Activated CD4-positive, alpha-beta memory T cell treated with anti-CD3 and anti-CD28 coated beads, Interleukin-2, amount 10 ng/mL, durations not matched to agents 7 days and 5 days (primary cell): ENCODE data around the gene PPA2. TPM values are rescaled to one million over a fixed set of nuclear protein-coding genes. Genes with fewer than 3 reads are reported as not detected.

Experiments
- CTCF ChIA-PET: fragments of 350-600 bp; sonication (Branson Sonifier 250); formaldehyde crosslinking; loops from one replicate; lab custom pipeline; 2021; ENCODE audit warnings: antibody characterized with exemption, inconsistent platforms; lab: Charles Lee
- POLR2A ChIA-PET: fragments of 350-600 bp; sonication (Branson Sonifier 250); formaldehyde crosslinking; loops from one replicate; lab custom pipeline; 2021; ENCODE audit warnings: antibody characterized with exemption; lab: Charles Lee
- DNase-seq: peaks from one replicate; pipeline ENCODE4 v3.0.0-alpha.2; 2020
- H3K27ac Mint-ChIP-seq: one replicate; pipeline ENCODE4 v1.8.0; 2021; ENCODE audit warnings: mild to moderate bottlenecking, mixed read lengths
- H3K27me3 Mint-ChIP-seq: one replicate; pipeline ENCODE4 v1.8.0; 2021; ENCODE audit warnings: mixed read lengths
- H3K36me3 Mint-ChIP-seq: one replicate; pipeline ENCODE4 v1.8.0; 2021; ENCODE audit warnings: low read depth, mixed read lengths
- H3K4me1 Mint-ChIP-seq: one replicate; pipeline ENCODE4 v1.8.0; 2021; ENCODE audit warnings: mixed read lengths
- H3K4me3 Mint-ChIP-seq: one replicate; pipeline ENCODE4 v1.8.0; 2021; ENCODE audit warnings: mild to moderate bottlenecking, mixed read lengths
- H3K9me3 Mint-ChIP-seq: one replicate; pipeline ENCODE4 v1.8.0; 2021; ENCODE audit warnings: mixed read lengths
- total RNA-seq, 2 experiments: library from RNA; stranded (reverse); gene quantifications; one replicate each; pipeline ENCODE4 v1.2.3, GENCODE V29; 2021

The PPA2 gene
- total RNA-seq, 2 experiments from 2014 or later, result 54.6 to 61.0 TPM

DNA sequence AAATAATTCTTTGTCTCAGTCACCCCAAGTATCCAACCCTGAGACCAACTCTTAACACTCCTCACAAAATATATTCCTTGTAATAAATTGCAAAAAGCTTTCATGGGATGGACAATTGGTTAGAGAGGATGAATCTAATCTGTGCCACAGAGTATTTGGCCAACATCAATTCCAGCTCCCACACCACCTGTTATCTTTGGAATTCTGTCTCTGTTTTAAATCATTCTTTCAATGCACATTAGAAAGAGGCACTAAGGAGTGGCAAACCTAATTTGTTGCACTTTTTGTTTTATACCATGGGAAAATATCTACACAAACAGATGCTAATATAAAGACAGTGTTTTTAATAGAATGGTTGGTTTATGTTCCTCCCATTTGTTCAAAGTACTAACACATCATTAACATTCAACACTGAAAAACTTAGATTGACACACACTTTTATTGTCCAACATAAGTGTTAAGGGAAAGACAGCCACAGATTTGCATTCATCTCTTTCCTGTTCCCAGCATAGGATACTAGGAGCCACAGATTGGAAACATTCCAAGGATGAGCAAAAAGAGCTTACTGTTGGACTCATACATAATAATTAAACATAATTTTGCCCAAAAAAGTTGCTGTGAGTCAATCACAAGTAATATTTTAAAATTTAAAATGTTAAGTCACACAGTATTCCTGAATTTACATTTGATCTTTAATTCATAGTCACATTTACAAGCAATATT, 116.4 kb downstream of the PPA2 start:
- DNase-seq, result no peak
- ChIA-PET CTCF (no interaction called here), POLR2A (no interaction called here)
- Mint-ChIP-seq H3K4me3 (no peak overlapping the region), H3K27me3 (no peaks in the 10 kb centered on the region), H3K9me3 (peaks cover 3% of the 10 kb centered on the region), H3K36me3 (peaks cover 14% of the 10 kb centered on the region), H3K4me1 (peaks cover 12% of the 10 kb centered on the region), H3K27ac (no peak overlapping the region)

DNA sequence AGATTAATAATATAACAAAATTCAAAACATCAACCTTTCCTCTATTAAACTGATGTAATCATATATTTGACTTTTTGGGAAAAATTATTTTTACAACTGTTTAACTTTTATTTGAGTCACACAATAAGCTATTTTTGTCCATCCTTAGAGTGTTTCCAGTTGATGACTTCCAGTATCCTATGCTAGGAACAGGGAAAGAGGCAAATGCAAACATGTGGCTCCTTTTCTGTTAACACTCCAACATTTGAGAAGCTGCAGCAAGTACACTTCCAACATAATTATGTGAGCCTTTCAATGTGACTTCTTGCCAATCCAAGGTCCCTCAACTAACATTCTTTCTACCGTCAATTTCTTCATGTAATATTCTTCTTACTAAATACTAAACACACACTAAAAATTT, 117.7 kb downstream of the PPA2 start:
- ChIA-PET CTCF (no interaction called here), POLR2A (no interaction called here)
- no peak for DNase-seq
- Mint-ChIP-seq H3K9me3 (peaks cover 3% of the 10 kb centered on the region), H3K27me3 (no peaks in the 10 kb centered on the region), H3K4me1 (peaks cover 16% of the 10 kb centered on the region), H3K27ac (no peak overlapping the region), H3K36me3 (peaks cover 14% of the 10 kb centered on the region), H3K4me3 (no peak overlapping the region)

DNA sequence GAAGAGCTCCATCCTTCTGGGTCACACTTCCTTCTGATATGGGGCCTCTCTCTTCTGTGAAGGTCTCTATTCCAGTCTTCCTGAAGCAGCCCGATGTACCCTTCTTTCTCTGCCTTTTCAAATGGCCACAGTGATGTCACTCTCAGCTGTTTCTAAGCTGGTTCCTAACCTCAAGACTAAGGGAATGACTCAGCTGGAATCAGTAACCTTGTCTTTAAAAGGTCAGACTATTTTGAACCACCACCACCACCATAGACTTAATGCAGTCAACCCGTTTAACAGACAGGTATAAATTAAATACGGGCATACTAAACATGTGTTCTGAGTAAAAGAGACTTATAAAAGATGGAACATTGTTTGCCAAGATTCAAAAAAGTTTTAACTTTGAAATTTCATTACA, 121.0 kb downstream of the PPA2 start:
- no peak overlapping the region for H3K4me3 Mint-ChIP-seq
- CTCF ChIA-PET, result no interaction called here
- no peaks in the 10 kb centered on the region for H3K27me3 Mint-ChIP-seq

DNA sequence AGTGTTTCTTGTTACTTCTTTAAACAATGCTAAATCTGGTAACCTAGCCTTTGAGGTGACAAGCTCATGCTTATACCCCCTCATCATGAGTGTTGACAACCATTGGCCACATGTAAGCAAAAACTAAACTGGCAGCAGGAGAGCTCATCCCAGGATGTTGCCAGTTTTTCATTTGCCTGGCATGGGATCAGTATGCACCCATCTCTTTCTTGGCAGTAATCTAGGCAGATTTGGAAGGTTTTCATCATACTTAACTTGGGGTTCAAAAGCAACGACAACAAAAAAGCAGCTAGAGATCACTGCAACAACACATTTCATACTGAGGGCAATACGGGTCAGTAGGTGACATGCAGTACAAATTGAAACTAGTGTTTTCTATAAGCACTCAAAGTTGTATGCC, 122.0 kb downstream of the PPA2 start:
- no peak overlapping the region for H3K27ac Mint-ChIP-seq
- H3K27me3 Mint-ChIP-seq, result no peaks in the 10 kb centered on the region
- no peak for DNase-seq
- CTCF ChIA-PET, result no interaction called here
- H3K36me3 Mint-ChIP-seq, result peaks cover 4% of the 10 kb centered on the region
- POLR2A ChIA-PET, result no interaction called here
- H3K4me3 Mint-ChIP-seq, result no peak overlapping the region
- peaks cover 16% of the 10 kb centered on the region for H3K4me1 Mint-ChIP-seq
- no peaks in the 10 kb centered on the region for H3K9me3 Mint-ChIP-seq

More for the DNA sequence above, 121.0 kb downstream of the PPA2 start:
- Mint-ChIP-seq H3K4me1 (peaks cover 16% of the 10 kb centered on the region), H3K27ac (no peak overlapping the region), H3K36me3 (peaks cover 6% of the 10 kb centered on the region), H3K9me3 (no peaks in the 10 kb centered on the region)
- DNase-seq, result no peak
- POLR2A ChIA-PET, result no interaction called here

DNA sequence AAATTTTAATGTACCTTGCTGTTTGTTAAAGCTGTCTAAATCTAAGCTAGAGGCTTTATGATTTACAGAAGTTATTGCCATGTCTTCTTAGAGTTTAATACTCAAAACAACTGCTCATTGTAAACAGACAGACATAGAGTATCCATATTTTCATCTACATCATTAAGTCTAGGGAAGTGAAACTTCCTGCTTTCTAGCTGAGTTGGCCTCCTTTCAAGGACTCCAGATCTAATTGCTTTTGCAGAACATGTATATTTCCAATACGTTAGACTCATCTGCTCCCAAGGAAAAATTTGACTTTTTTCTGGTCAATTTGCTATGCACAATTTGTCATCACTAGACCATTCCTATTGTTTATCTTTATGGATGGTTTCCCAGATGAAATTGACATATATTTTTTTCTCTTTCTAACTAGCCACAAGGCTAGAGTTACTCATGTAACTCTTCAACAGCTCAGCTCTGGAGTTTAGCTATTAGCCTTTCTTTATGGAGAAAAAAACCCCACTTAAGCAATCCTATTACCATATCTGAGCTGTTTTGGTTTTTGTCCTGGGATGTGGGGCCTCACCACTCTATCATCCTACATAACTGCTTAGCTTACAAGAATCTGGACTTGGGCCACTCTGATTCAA, 122.9 kb downstream of the PPA2 start:
- CTCF ChIA-PET, result no interaction called here
- no peaks in the 10 kb centered on the region for H3K27me3 Mint-ChIP-seq
- H3K4me1 Mint-ChIP-seq, result peaks cover 16% of the 10 kb centered on the region
- no peak overlapping the region for H3K4me3 Mint-ChIP-seq
- H3K36me3 Mint-ChIP-seq, result peaks cover 4% of the 10 kb centered on the region
- no peaks in the 10 kb centered on the region for H3K9me3 Mint-ChIP-seq
- DNase-seq, result no peak
- no peak overlapping the region for H3K27ac Mint-ChIP-seq
- POLR2A ChIA-PET, result no interaction called here

DNA sequence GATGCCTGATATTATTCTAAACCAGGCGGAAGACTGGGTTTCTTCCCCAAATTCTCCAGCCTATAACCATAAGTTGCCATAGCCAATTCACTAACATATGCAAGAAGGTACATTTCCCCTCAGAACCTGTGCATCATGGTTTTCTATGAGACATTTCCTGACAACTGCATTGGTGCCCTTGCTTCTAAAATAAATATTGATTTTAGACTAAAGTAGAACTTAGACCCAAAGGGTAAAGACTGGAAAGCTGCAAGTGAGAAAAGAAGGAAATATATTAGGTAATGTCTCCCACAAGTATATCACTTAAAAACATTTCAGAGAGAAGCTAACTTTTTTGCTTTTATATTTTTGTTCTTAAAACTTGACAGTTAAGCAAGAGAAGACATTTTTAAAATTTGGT, 125.1 kb downstream of the PPA2 start:
- Mint-ChIP-seq H3K4me3 (no peak overlapping the region), H3K27ac (no peak overlapping the region), H3K9me3 (no peaks in the 10 kb centered on the region), H3K36me3 (peaks cover 4% of the 10 kb centered on the region), H3K4me1 (peaks cover 16% of the 10 kb centered on the region), H3K27me3 (no peaks in the 10 kb centered on the region)
- POLR2A ChIA-PET, result no interaction called here
- no peak for DNase-seq
- CTCF ChIA-PET, result no interaction called here

DNA sequence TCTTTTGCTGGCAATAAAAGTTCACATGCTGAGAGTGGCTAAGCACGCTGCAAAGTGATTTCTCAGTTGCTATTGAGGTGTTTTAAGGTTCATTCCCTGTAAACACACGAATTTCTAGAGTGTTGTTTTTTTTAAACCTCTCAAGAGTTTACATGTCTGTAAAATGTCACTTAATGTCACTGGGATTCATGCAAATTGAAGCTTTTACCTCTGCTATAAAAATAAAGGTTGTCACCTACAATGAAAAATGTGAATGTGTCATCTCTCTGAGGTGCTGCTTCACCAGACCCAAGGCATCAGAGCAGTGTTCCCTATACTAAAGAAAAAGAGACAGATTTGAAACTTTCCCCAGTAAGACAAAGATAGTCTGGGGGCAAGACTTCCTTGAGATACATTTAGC, 127.0 kb downstream of the PPA2 start:
- CTCF ChIA-PET, result interaction anchor here (1.1 kb wide), 1 partner anchor 127 kb away, joined by 3 read pairs; the partner anchor contains the start of gene PPA2
- H3K36me3 Mint-ChIP-seq, result no peaks in the 10 kb centered on the region

DNA sequence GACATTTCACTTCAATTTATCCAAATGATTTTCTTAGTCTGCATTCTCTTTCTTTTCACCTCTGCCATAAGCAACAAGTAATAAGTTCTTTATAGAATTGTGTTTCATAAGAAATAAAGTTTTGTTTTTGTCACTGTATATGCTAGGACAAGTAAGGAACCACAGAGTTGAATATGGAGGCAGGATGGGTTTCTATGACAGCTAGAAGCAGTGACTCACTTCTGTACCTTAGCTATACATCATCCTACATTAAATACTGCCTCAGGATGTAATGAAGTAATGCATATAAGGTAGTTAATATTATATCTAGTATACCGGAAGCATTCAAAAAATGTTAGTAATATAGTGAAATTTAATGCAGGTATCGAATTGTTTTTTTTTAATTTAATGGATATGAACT, 128.0 kb downstream of the PPA2 start:
- Mint-ChIP-seq H3K27me3 (no peaks in the 10 kb centered on the region), H3K9me3 (no peaks in the 10 kb centered on the region), H3K4me3 (no peak overlapping the region), H3K4me1 (no peaks in the 10 kb centered on the region), H3K27ac (no peak overlapping the region), H3K36me3 (no peaks in the 10 kb centered on the region)
- CTCF ChIA-PET, result interaction anchor here (1.1 kb wide), 1 partner anchor 128 kb away, joined by 3 read pairs; the partner anchor contains the start of gene PPA2
- POLR2A ChIA-PET, result no interaction called here
- DNase-seq, result no peak

More for the DNA sequence above, 127.0 kb downstream of the PPA2 start:
- Mint-ChIP-seq H3K9me3 (no peaks in the 10 kb centered on the region), H3K4me1 (peaks cover 1% of the 10 kb centered on the region), H3K27me3 (no peaks in the 10 kb centered on the region), H3K4me3 (no peak overlapping the region), H3K27ac (no peak overlapping the region)
- POLR2A ChIA-PET, result no interaction called here
- no peak for DNase-seq

DNA sequence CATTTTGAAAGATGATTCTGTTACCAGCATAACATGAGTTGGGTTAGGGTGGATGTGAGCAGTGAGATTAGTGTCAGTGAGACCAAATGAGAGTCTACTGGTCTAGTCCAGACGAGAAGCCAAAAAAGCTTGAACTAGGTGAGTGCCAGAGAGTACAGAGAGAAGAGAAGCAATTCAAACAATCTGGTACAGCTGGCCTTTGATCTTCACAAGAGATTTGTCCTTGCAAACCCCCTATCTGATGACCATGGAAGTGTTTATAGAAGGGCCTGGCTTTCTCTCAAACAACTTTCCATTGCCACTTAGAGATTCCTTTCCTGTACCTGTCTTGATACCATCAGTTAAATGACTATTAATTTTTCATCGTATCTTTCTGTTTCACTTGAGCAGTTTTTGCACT, 128.5 kb downstream of the PPA2 start:
- H3K4me1 Mint-ChIP-seq, result no peaks in the 10 kb centered on the region
- no peaks in the 10 kb centered on the region for H3K27me3 Mint-ChIP-seq
- no peaks in the 10 kb centered on the region for H3K36me3 Mint-ChIP-seq
- ChIA-PET POLR2A (no interaction called here), CTCF (no interaction called here)
- no peak for DNase-seq
- no peaks in the 10 kb centered on the region for H3K9me3 Mint-ChIP-seq
- H3K27ac Mint-ChIP-seq, result no peak overlapping the region
- H3K4me3 Mint-ChIP-seq, result no peak overlapping the region

DNA sequence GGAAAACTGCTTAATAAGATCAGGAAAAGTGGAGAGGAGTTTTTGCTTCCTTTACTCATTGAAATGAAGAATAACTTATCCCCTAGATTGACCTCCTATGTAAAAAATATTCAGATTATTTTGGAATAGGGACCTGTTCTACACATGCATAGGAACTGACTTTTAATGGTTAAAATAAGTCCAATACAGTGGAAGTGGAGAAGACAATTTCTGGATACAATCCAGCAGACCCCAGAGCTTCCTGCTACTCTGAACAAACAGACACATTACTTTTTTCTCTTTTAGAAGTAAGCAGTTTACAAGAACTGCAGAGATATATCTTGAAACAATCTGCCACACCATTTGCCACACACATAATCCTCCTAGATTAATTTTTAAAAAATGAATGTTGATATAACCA, 129.7 kb downstream of the PPA2 start:
- CTCF ChIA-PET, result no interaction called here
- no peak for DNase-seq
- H3K27me3 Mint-ChIP-seq, result no peaks in the 10 kb centered on the region

DNA sequence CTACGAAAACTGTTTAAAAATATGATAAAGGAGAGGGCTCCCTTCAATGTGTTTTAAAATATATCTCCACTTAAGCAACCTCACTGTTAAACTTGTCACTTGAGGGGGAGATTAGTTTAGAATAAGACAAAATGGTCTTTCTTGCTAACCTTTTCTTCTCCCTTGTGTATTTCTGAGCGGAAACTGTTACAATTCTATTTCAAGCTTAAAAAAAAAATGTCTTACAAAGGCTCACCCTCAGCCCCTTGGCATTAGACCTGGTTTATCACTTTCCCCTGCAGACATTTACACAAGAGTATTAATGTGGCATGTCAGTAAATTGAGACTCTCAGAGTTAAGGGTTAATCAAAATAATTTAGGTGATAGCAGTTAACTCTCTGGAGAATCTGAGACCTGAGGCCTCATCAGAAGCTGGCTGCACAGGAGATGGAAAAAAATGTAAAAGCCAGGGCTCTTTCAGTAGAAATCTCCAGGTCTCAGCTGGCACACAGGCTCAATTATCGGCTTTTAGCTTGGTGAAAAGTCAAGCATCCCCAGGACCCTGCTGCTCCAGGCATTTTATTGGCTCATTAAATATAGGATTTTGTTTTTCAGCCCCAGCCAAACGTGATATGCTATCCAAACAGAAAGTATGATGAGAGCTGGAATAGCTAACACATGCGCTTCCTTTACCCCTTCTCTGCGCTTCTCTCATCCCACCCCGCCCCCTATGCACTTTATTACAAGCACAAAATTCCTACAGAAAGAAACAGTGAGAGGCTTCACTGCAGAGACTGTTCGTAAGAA, 130.5 kb downstream of the PPA2 start:
- no peaks in the 10 kb centered on the region for H3K27me3 Mint-ChIP-seq
- POLR2A ChIA-PET, result no interaction called here
- CTCF ChIA-PET, result no interaction called here
- DNase-seq, result no peak
- no peaks in the 10 kb centered on the region for H3K36me3 Mint-ChIP-seq
- no peak overlapping the region for H3K27ac Mint-ChIP-seq
- no peaks in the 10 kb centered on the region for H3K4me1 Mint-ChIP-seq
- no peak overlapping the region for H3K4me3 Mint-ChIP-seq
- H3K9me3 Mint-ChIP-seq, result no peaks in the 10 kb centered on the region

More for the DNA sequence above, 129.7 kb downstream of the PPA2 start:
- Mint-ChIP-seq H3K27ac (no peak overlapping the region), H3K4me1 (no peaks in the 10 kb centered on the region), H3K9me3 (no peaks in the 10 kb centered on the region), H3K4me3 (no peak overlapping the region), H3K36me3 (no peaks in the 10 kb centered on the region)
- POLR2A ChIA-PET, result no interaction called here

DNA sequence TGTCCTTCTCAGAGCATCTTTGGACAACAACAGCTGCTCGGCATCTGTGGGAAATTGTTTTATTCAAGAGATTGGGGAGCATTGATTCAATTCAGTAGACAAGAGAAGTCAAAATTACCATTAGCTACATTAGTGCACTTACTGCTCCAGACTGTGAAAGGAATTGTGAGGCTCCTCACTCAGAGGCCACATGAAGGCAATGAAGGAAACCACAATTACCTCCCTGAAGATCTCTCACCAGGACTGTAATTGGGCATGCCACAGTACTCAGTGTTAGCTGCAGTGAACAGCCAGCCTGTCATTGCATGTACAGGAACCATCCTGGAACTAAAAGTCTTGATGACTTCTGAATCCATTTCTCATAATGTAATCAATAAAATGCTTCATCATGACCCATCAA, 144.8 kb downstream of the PPA2 start:
- Mint-ChIP-seq H3K27ac (no peak overlapping the region), H3K36me3 (no peaks in the 10 kb centered on the region), H3K4me1 (peaks cover 8% of the 10 kb centered on the region), H3K4me3 (no peak overlapping the region), H3K27me3 (no peaks in the 10 kb centered on the region), H3K9me3 (no peaks in the 10 kb centered on the region)
- DNase-seq, result no peak
- ChIA-PET POLR2A (no interaction called here), CTCF (no interaction called here)

DNA sequence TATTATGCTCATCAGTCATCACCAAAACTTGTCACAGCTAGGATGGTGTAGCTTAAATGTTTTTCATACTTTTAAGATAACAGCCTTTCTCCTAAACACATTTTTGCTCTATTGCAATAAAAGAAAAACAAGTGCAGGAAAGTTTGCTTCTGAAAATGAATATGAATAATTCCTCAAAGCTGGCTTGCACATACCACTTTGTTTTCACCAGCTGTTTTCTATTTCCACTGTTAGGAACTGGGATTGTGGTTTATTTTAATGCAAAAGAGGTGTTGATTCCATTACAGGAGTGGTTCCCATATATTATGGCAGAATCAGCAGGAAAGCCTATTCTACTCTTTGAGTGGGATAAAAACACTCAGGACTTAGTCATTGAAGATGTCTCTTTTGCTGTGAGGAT, 145.9 kb downstream of the PPA2 start:
- Mint-ChIP-seq H3K27ac (no peak overlapping the region), H3K36me3 (no peaks in the 10 kb centered on the region), H3K27me3 (no peaks in the 10 kb centered on the region), H3K4me1 (peaks cover 8% of the 10 kb centered on the region), H3K9me3 (no peaks in the 10 kb centered on the region), H3K4me3 (no peak overlapping the region)
- DNase-seq, result no peak
- ChIA-PET POLR2A (no interaction called here), CTCF (no interaction called here)
